CD4-positive, alpha-beta T cell (primary cell): ENCODE results near the gene EGFL8. TPM values are rescaled to one million over a fixed set of nuclear protein-coding genes. Genes with fewer than 3 reads are reported as not detected.

Experiments used
- ATAC-seq: fragments of 200-7000 bp; cut with Tn5 transposase; one replicate; pipeline ENCODE4 v1.10.0; 2022; ENCODE audit warnings: mild to moderate bottlenecking; ENCODE audit not compliant: poor library complexity
- CTCF ChIA-PET: fragments of 350-600 bp; sonication (Branson Sonifier 250); formaldehyde crosslinking; loops from one replicate; lab custom pipeline; 2021; ENCODE audit warnings: antibody characterized with exemption, inconsistent platforms; lab: Charles Lee
- POLR2A ChIA-PET: fragments of 350-600 bp; sonication (Branson Sonifier 250); formaldehyde crosslinking; loops from one replicate; lab custom pipeline; 2021; ENCODE audit warnings: antibody characterized with exemption, inconsistent platforms; lab: Charles Lee
- DNase-seq, 14 experiments: peaks; one replicate each; pipeline ENCODE4 v3.0.0-alpha.2; 2013 to 2020; ENCODE audit warnings: mixed read lengths in 2 of 14
- H3K27ac ChIP-seq, 2 donors: one replicate each; pipeline versions ENCODE4 v1.5.1 to v1.7.0; 2013; ENCODE audit warnings: low read length in 2 of 2, low read depth in 1 of 2, mild to moderate bottlenecking in 1 of 2
- H3K27me3 ChIP-seq, 2 experiments: 1 replicate in 1 of 2; 2 replicates in 1 of 2; pipeline versions ENCODE4 v1.6.1 to v1.7.0; 2013; ENCODE audit warnings: low read length in 2 of 2, control low read depth in 1 of 2, mild to moderate bottlenecking in 1 of 2, moderate library complexity in 1 of 2; ENCODE audit not compliant: insufficient read depth in 2 of 2, control insufficient read depth in 1 of 2
- H3K36me3 ChIP-seq: one replicate; pipeline ENCODE4 v1.6.1; 2013; ENCODE audit warnings: low read length, control low read depth; ENCODE audit not compliant: insufficient read depth
- H3K4me1 ChIP-seq: one replicate; pipeline ENCODE4 v1.6.1; 2013; ENCODE audit warnings: low read length, control low read depth; ENCODE audit not compliant: insufficient read depth
- H3K4me3 ChIP-seq: one replicate; pipeline ENCODE4 v1.5.1; 2013; ENCODE audit warnings: mild to moderate bottlenecking, low read length, moderate library complexity
- H3K9me3 ChIP-seq, 2 experiments: 1 replicate in 1 of 2; 2 replicates in 1 of 2; pipeline versions ENCODE4 v1.6.1 to v1.7.0; 2013; ENCODE audit warnings: low read length in 2 of 2, mild to moderate bottlenecking in 2 of 2, control low read depth in 1 of 2, moderate library complexity in 1 of 2; ENCODE audit not compliant: control insufficient read depth in 1 of 2, insufficient read depth in 1 of 2
- H3K27ac Mint-ChIP-seq: one replicate; pipeline ENCODE4 v1.8.0; 2020; ENCODE audit warnings: mixed read lengths
- H3K27me3 Mint-ChIP-seq: one replicate; pipeline ENCODE4 v1.8.0; 2021; ENCODE audit warnings: mixed read lengths
- H3K36me3 Mint-ChIP-seq: one replicate; pipeline ENCODE4 v1.8.0; 2021; ENCODE audit warnings: low read depth, mixed read lengths
- H3K4me1 Mint-ChIP-seq: one replicate; pipeline ENCODE4 v1.8.0; 2021; ENCODE audit warnings: low read depth, mixed read lengths
- H3K4me3 Mint-ChIP-seq: one replicate; pipeline ENCODE4 v1.8.0; 2020; ENCODE audit warnings: mild to moderate bottlenecking, mixed read lengths
- H3K9me3 Mint-ChIP-seq: one replicate; pipeline ENCODE4 v1.8.0; 2020; ENCODE audit warnings: mixed read lengths
- intact Hi-C, 2 experiments: fragments of 100-400 bp; cut with DNase I in 1 of 2; cut with micrococcal nuclease in 1 of 2; formaldehyde crosslinking; loops; one replicate each; pipeline versions ENCODE4 v1.15.1 to v1.9.0; 2023 to 2025; cut with DNase I, micrococcal nuclease
- total RNA-seq, 174 experiments: library from RNA in 2 of 174; stranded (reverse) in 2 of 174; gene quantifications; one replicate each; pipeline ENCODE4 v1.2.3 and lab custom pipeline; 2021 to 2026
- TF ChIP-seq, protein P1 (sequence below): fragments of 200-600 bp; IDR thresholded peaks from one replicate; pipeline ENCODE4 v1.8.0; 2022; ENCODE audit warnings: antibody characterized with exemption, mild to moderate bottlenecking

EGFL8 gene
- total RNA-seq, 2 experiments from 2014 or later: 13.1 to 13.8 TPM

DNA sequence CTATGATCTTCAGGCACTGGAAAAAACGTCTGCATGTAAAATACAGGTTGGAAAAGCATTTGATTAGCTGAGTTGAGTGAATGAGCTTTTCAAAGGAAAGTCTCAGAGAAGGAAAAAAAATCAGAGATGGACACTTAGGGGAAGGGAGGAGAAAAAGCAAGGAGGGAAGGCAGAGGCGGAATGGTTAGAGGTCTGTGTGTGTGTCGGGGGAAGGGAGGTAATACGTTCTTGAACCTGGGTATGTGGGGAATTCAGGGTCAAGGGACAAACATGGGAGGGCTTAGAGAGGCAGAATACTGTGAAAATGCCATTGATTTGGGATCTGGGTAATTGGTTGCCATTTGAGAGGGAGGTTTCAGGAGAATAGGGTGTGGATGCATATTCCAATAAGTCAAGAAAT, 17.7 kb upstream of the EGFL8 start:
- peaks cover 4% of the 10 kb centered on the region for H3K36me3 Mint-ChIP-seq
- no peaks in the 10 kb centered on the region for H3K9me3 Mint-ChIP-seq
- H3K4me3 Mint-ChIP-seq: no peak overlapping the region
- H3K27me3 Mint-ChIP-seq: peaks cover 29% of the 10 kb centered on the region
- no peaks in the 10 kb centered on the region for H3K36me3 ChIP-seq
- intact Hi-C loops: loop anchor here in 1 of 2 experiments (5.0 kb wide), 1 partner anchor 46 kb away; the partner anchor contains the start of genes GPSM3 and PBX2
- no peak for ATAC-seq
- H3K9me3 ChIP-seq: peaks cover 0 to 11% of the 10 kb centered on the region in 2 experiments
- H3K27ac ChIP-seq: no peak overlapping the region
- no peak for DNase-seq
- peaks cover 29% of the 10 kb centered on the region for H3K4me1 ChIP-seq
- H3K4me3 ChIP-seq: no peak overlapping the region
- ChIA-PET POLR2A (interaction anchor here (0.9 kb wide), 1 partner anchor 26 kb away, joined by 4 read pairs; no protein-coding TSS in a partner anchor), CTCF (no interaction called here)
- TF ChIP-seq, protein P1, sequence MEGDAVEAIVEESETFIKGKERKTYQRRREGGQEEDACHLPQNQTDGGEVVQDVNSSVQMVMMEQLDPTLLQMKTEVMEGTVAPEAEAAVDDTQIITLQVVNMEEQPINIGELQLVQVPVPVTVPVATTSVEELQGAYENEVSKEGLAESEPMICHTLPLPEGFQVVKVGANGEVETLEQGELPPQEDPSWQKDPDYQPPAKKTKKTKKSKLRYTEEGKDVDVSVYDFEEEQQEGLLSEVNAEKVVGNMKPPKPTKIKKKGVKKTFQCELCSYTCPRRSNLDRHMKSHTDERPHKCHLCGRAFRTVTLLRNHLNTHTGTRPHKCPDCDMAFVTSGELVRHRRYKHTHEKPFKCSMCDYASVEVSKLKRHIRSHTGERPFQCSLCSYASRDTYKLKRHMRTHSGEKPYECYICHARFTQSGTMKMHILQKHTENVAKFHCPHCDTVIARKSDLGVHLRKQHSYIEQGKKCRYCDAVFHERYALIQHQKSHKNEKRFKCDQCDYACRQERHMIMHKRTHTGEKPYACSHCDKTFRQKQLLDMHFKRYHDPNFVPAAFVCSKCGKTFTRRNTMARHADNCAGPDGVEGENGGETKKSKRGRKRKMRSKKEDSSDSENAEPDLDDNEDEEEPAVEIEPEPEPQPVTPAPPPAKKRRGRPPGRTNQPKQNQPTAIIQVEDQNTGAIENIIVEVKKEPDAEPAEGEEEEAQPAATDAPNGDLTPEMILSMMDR: no peak
- peaks cover 32% of the 10 kb centered on the region for H3K4me1 Mint-ChIP-seq
- no peak overlapping the region for H3K27ac Mint-ChIP-seq
- peaks cover 11 to 26% of the 10 kb centered on the region in 2 experiments for H3K27me3 ChIP-seq

DNA sequence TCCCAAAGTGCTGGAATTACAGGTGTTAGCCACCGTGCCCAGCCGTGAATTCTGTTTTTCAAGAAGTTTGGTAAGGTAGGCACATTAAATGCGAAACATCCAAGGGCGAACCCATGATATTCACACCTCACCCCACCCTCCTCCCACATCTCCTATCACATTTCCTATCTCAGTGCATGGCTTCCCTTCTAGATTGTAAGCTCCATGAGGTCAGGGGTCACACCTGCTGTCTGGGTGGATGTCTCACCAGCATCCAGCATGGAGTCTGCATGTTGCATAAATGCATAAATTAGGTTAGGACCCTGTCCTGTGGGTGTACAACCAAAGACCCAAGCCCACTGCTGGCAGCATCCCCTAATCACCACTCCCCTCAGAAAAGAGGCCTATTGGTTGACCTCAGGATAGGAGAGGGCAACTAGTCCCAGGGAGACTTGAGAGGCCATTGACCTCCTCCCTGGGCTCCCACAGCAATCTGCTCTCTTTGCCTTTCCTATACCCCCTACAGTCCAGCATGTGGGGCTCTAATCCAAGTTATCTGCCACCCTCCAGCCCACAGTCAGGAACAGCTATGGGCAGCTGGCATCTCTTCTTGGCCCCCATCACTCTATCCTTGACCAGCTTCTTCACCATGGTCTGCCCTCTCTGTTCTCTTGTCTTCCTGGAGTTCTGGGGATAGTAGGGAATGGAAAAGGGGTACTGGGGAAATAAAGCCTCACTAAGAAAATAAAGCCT, 16.8 kb upstream of the EGFL8 start:
- Histone ChIP-seq H3K9me3 (peaks cover 0 to 11% of the 10 kb centered on the region in 2 experiments), H3K27ac (no peak overlapping the region), H3K27me3 (peaks cover 11 to 26% of the 10 kb centered on the region in 2 experiments), H3K4me1 (peaks cover 37% of the 10 kb centered on the region), H3K4me3 (no peak overlapping the region), H3K36me3 (no peaks in the 10 kb centered on the region)
- CTCF ChIA-PET: interaction anchor here (0.7 to 1.7 kb wide), 3 partner anchors 60 to 98 kb away, joined by 3 to 4 read pairs (median 3); no protein-coding TSS in a partner anchor
- DNase-seq (peak in 2 of 14 experiments; percentile 32 to 44), ATAC-seq (no peak)
- H3K4me3 Mint-ChIP-seq: no peak overlapping the region
- peak overlapping the region; percentile 86 for H3K27ac Mint-ChIP-seq
- H3K36me3 Mint-ChIP-seq: peaks cover 4% of the 10 kb centered on the region
- peaks cover 29% of the 10 kb centered on the region for H3K27me3 Mint-ChIP-seq
- intact Hi-C loops: loop anchor here in 1 of 2 experiments (5.0 kb wide), 1 partner anchor 45 kb away; the partner anchor contains the start of genes GPSM3 and PBX2
- no peaks in the 10 kb centered on the region for H3K9me3 Mint-ChIP-seq
- peaks cover 41% of the 10 kb centered on the region for H3K4me1 Mint-ChIP-seq
- POLR2A ChIA-PET: interaction anchor here (0.6 to 1.1 kb wide), 2 partner anchors 18 to 20 kb away, joined by 3 read pairs; partner anchors contain the start of genes ATF6B and FKBPL
- TF ChIP-seq, protein P1: no peak

- Histone ChIP-seq H3K4me1 (peaks cover 45% of the 10 kb centered on the region), H3K9me3 (peaks cover 0 to 11% of the 10 kb centered on the region in 2 experiments), H3K4me3 (peak overlapping the region; percentile 53), H3K27me3 (peaks cover 11 to 26% of the 10 kb centered on the region in 2 experiments), H3K36me3 (no peaks in the 10 kb centered on the region), H3K27ac (no peak overlapping the region)
- Mint-ChIP-seq H3K4me3 (peak overlapping the region; percentile 94), H3K9me3 (no peaks in the 10 kb centered on the region), H3K27ac (peak overlapping the region; percentile 86), H3K36me3 (peaks cover 4% of the 10 kb centered on the region), H3K27me3 (peaks cover 32% of the 10 kb centered on the region), H3K4me1 (peaks cover 49% of the 10 kb centered on the region)
- DNase-seq (peak; percentile 42 to 81 (median 69)), ATAC-seq (peak; percentile 82)
- TF ChIP-seq, protein P1: peak; percentile 39
- ChIA-PET CTCF (interaction anchor here (0.6 to 1.7 kb wide), 7 partner anchors 12 to 97 kb away, joined by 3 to 5 read pairs (median 3); partner anchors contain the start of gene FKBPL), POLR2A (interaction anchor here (1.1 to 1.2 kb wide), 2 partner anchors 21 to 47 kb away, joined by 3 read pairs; partner anchors contain the start of gene ATF6B)
- intact Hi-C loops: loop anchor here in 1 of 2 experiments (5.0 kb wide), 1 partner anchor 44 kb away; the partner anchor contains the start of genes GPSM3 and PBX2
Observed at GRCh38 chr6:32148289-32149091, 15.9 kb upstream of the EGFL8 start.
